ENCODE results near the gene RPL10. TPM values are rescaled to one million over a fixed set of nuclear protein-coding genes. Genes with fewer than 3 reads are reported as not detected.

Gene RPL10
- total RNA-seq, 2 experiments from 2014 or later, result 1,884 to 2,727 TPM

DNA sequence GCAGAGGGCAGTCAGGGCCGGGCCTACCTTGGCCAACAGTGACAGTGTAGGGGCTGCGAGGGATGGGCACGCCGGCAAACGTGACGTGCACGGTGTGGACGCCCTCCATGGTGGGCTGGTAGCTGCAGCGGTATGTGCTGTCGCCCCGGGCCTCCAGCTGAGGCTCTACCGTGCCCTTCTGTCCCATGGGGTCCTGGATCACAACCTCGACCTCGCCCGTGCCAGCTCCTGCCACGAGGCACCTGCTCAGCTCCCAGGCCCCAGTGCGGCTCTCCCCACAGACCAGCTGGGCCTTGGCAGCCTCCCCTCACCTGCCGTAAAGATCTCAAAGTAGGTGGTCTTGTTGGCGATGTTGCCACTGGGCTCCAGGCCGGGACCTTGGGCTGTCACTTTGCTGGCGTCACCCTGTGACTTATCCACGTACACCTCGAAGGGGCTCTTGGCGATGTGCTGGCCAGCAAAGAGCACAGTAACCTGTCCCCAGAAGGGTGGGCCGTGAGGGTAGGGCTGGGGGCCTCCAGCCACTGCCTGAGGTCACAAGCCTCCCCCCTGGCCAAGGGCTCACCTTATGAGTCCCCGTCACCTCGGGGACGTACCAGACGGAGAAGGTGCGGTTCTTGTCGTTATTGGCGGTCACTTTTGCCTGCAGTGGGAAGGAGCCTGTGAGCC, 32.0 kb upstream of the RPL10 start:
- Mint-ChIP-seq H3K27me3 (no peaks in the 10 kb centered on the region), H3K4me1 (peaks cover 19% of the 10 kb centered on the region), H3K9me3 (no peaks in the 10 kb centered on the region), H3K27ac (no peak overlapping the region), H3K36me3 (ENCODE audit: low read depth) (peaks cover 37% of the 10 kb centered on the region), H3K4me3 (no peak overlapping the region)
- ChIA-PET POLR2A (no interaction called here), CTCF (interaction anchor here (0.9 to 1.3 kb wide), 2 partner anchors 9 to 11 kb away, joined by 3 read pairs; no protein-coding TSS in a partner anchor)
- DNase-seq, result no peak

DNA sequence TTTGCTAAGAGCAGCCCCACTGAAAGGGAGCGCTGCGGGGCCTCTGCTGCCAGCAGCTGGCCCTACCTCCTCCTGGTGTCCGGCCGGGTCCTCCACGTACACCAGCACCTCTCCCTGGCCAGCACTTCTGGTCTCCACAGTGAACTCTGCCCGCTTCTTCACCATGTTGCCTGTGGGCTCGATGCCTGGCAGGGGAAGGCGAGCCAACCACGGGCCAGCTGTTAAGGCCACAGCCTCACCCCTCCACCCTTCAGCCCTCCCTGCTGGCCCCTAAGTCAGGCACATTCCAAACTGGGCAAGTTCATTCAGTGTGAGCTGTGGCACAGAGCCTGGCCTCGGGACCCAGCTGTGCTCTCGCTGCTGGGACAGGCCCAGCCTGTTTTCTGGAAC, 31.5 kb upstream of the RPL10 start:
- Mint-ChIP-seq H3K27me3 (no peaks in the 10 kb centered on the region), H3K4me1 (peaks cover 19% of the 10 kb centered on the region), H3K4me3 (no peak overlapping the region), H3K27ac (peak overlapping the region; percentile 31), H3K9me3 (no peaks in the 10 kb centered on the region), H3K36me3 (ENCODE audit: low read depth) (peaks cover 37% of the 10 kb centered on the region)
- ChIA-PET POLR2A (no interaction called here), CTCF (no interaction called here)
- no peak for DNase-seq

DNA sequence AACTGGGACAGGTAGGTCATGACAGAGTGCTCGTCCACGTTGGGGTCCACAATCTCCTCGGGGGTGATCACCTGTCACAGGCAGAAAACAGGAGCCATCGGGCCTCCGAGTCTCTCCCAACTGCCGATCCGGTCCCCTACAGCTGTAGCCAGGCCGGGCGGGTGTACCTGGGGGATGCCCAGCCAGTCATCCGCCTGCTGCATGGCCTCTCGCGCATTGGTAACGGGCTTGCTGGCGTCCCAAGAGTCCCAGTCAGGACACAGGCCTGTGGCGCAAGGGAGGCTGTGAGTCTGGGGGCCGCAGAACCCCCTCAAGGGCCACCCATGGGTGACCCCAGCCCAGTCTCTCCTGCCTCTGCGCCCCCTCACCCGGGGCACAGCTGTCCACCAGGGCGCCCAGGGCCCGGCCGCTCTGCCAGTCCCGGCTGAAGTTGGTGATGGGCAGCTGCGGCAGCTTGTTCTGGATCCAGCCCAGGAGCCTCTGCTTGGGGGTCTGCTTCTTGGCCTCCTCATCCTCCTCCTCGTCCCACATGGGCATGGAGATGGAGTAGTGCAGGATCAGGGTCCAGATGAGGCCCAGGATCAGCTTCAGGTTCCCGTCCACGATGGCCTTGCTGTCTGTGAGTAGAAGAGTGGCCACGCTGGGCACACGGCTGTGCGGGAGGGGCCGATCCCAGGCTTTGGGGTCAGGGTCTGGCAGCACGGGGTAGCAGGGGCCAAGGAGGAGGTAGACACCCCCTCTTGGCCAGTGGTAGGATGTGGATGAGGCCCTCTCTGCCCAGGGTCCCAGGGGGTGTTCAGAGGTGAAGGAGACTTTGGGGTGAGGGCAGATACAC, 30.5 kb upstream of the RPL10 start:
- Mint-ChIP-seq H3K36me3 (ENCODE audit: low read depth) (peaks cover 36% of the 10 kb centered on the region), H3K27ac (peak overlapping the region; percentile 83), H3K4me3 (peak overlapping the region; percentile 94), H3K9me3 (no peaks in the 10 kb centered on the region), H3K4me1 (peaks cover 21% of the 10 kb centered on the region), H3K27me3 (no peaks in the 10 kb centered on the region)
- ChIA-PET POLR2A (no interaction called here), CTCF (no interaction called here)
- no peak for DNase-seq

DNA sequence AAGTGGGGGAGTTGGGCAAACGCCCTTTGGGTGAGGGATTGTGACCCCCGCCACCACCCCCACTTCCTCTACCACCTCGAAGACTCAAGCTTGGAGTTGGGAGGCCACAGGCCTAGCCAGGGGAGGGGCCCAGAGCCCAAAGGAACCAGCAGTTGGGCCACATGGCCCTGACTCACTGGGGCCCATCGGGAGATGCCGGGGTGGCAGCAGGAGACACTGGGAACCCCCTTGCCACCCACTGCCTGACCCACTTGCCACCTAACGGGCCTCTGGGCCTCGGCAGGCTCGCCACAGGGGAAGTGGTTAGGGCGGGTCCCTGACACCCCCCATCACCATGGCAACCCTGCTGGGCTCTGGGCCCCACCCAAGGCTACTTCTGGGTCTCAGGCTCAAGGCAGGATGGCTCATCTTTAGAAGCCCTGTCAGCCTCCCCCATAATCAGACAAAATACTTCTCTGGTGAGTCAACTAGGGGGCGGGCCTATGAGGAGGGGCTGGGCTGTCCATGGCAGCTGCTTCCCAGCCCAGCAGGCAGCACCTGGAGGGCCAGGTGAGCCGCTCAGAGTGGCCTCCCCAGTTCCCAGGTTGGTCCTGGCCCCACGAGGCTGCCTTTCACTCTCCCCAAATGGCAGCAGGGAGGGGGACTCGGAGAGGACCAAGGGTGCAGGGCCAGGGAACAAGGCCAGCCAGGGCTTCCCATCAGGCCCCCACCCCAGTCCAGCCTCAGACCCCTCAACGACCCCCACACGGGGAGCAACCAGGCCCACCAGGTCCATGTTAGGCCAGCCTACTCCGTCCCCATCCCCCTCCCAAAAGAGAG, 29.3 kb upstream of the RPL10 start:
- Mint-ChIP-seq H3K27ac (peak overlapping the region; percentile 83), H3K4me3 (peak overlapping the region; percentile 94), H3K9me3 (no peaks in the 10 kb centered on the region), H3K4me1 (peaks cover 26% of the 10 kb centered on the region), H3K27me3 (no peaks in the 10 kb centered on the region), H3K36me3 (ENCODE audit: low read depth) (peaks cover 32% of the 10 kb centered on the region)
- CTCF ChIA-PET, result interaction anchor here (1.0 to 1.2 kb wide), 2 partner anchors 30 to 315 kb away, joined by 3 read pairs; no protein-coding TSS in a partner anchor
- peak; percentile 89 for DNase-seq
- POLR2A ChIA-PET, result no interaction called here

DNA sequence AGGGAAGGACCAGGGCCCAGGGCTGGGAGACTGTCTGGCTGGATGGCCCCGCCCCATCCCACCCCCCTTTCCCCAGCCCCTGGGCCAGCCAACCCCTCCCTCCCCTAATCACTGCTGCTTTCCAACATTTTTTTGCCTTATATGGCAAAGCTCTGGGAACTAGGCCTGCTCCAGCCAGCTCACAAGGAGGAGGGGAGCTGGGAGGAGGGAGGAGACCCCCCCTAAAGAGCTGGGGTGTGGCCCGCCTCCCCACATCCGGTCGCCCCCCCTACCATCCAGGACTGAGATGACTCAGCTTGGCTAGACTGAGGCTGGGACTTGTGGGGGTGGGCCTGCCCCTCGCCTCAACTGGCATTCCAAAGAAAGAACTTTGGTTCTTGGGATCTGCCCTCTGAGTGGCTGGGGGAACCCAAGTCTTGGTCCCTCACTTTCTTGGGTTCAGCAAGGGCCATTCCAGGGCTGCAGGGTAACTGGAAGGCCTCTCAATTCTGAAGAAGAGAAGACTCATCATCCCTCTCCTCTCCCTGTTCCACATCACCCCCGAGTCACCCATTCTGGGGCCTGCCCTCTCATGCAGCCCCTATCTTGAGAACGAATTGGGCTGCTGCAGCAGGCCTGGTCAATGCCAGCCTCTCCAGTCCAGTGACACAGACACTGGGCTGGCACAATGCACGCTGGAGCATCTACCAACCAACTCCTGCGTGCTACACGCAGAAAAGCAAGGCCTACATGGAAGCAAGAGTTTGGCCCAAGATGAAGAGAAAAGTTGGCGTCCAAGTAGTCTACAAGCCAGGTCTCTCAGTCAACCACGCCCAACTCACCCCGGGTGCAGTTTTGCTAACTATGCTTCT, 28.5 kb upstream of the RPL10 start:
- Mint-ChIP-seq H3K4me1 (peaks cover 25% of the 10 kb centered on the region), H3K27ac (peak overlapping the region; percentile 91), H3K4me3 (peak overlapping the region; percentile 94), H3K27me3 (no peaks in the 10 kb centered on the region), H3K9me3 (no peaks in the 10 kb centered on the region), H3K36me3 (ENCODE audit: low read depth) (peaks cover 31% of the 10 kb centered on the region)
- peak; percentile 71 for DNase-seq
- POLR2A ChIA-PET, result no interaction called here
- CTCF ChIA-PET, result interaction anchor here (1.0 to 1.2 kb wide), 2 partner anchors 29 to 316 kb away, joined by 3 read pairs; no protein-coding TSS in a partner anchor

DNA sequence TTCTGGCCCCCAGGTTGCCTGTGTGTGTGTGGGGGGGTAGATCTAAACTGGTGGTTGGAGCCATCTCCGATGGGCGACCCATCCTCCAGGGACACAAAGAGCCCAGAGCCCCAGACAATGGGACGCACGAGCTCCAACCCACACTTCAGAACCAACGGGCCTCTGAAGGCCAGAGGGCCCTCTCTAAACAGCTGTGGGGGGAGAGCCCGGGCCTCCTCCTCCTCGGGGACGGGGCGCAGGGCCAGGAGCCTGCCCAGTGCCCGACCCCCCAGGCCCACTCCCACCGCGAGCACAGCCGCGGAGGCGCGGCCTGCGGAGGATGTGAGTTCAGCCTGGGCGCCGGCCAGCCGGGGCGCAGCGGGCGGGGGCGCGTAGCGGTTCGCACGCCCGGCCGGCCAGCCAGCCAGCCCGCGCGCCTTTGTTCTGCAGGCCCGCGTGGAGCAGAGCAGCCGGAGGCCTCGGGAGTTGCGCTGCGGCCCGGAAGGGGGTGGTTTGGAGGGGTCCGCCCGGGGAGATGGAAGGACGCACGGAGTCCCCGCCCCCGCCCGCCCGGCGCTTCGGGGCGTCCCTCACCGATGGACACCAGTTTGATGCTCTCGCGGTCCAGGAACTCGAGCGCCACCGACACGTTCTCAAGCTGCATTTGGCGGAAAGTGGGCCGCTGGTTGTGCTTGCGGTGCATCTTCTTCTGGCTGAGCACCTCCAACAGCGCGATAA, 27.7 kb upstream of the RPL10 start:
- POLR2A ChIA-PET, result no interaction called here
- H3K27ac Mint-ChIP-seq, result peak overlapping the region; percentile 91
- peak overlapping the region; percentile 94 for H3K4me3 Mint-ChIP-seq
- H3K36me3 Mint-ChIP-seq (ENCODE audit: low read depth), result peaks cover 29% of the 10 kb centered on the region
- H3K27me3 Mint-ChIP-seq, result no peaks in the 10 kb centered on the region
- H3K4me1 Mint-ChIP-seq, result peaks cover 26% of the 10 kb centered on the region
- CTCF ChIA-PET, result no interaction called here
- DNase-seq, result no peak
- H3K9me3 Mint-ChIP-seq, result no peaks in the 10 kb centered on the region

DNA sequence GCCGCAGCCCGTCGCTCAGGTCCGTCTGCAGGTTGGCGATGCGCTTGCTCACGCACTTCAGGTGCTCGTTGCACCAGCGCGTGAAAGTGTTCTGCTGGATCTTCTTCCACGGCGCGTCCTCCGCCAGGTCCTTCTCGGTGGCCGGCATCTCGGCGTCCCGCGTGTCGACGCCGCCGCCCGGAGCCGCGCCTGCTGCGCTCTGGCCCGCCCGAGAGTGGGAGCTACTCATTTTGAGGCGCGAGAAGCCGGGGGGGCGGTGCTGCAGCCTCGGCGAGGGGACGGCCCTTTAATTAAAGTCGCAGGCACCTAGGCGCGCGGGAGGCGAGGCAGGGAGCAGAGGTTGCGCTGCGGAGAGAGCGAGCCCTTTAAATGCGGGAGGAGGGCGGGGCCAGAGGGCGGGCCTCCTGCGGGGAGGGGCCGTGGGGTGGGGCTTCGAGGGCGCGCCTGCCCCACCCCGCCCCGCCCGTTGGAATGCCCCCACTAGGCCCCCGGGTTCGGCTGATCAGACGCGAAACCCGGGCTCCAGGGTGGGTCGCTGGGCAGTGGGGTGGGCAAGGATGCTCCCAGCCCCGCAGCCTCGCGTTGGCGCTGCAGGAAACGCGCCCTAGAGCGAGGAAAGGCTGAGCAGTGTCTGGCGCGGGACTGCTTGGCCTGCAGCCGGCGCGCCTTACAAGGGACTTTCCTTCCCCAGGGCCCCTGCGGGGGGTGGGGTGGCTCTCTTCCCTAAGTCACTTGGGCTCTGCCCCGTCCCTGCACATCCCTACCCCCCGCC, 27.0 kb upstream of the RPL10 start:
- Mint-ChIP-seq H3K36me3 (ENCODE audit: low read depth) (peaks cover 27% of the 10 kb centered on the region), H3K27ac (peak overlapping the region; percentile 82), H3K4me3 (peak overlapping the region; percentile 76), H3K4me1 (peaks cover 24% of the 10 kb centered on the region), H3K27me3 (no peaks in the 10 kb centered on the region), H3K9me3 (no peaks in the 10 kb centered on the region)
- peak; percentile 94 for DNase-seq
- CTCF ChIA-PET, result interaction anchor here (0.7 kb wide), 1 partner anchor 616 kb away, joined by 3 read pairs; no protein-coding TSS in a partner anchor
- POLR2A ChIA-PET, result interaction anchor here (0.7 kb wide), 2 partner anchors 12 to 369 kb away, joined by 5 to 7 read pairs; no protein-coding TSS in a partner anchor

DNA sequence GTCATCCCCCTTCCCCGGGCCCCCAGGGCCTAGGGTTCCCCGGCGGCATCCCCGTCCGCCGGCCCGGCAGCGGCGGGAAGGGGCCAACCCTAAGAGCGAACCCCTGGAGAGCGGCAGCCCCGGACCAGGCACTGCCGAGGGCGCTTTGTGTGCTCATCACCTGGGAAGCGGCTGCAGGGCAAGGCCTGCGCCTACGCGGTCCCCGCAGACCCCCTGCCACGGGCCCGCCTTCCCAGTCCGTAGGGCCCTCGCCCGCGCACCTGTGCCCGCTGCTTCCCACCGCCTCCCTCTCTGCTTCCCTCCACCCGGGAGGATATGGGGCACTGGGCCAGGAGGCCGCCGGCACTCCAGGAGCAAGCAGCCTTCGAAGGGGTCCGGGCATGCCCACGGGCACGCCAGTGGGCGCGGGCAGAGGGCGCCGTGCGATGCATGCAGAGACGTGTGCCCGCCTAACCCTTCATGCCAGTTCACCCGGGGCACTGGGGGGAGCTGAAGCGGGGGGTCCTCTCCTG, 26.3 kb upstream of the RPL10 start:
- no peaks in the 10 kb centered on the region for H3K9me3 Mint-ChIP-seq
- peak overlapping the region; percentile 87 for H3K27ac Mint-ChIP-seq
- peaks cover 26% of the 10 kb centered on the region for H3K4me1 Mint-ChIP-seq
- POLR2A ChIA-PET, result no interaction called here
- peak overlapping the region; percentile 76 for H3K4me3 Mint-ChIP-seq
- H3K27me3 Mint-ChIP-seq, result no peaks in the 10 kb centered on the region
- peaks cover 24% of the 10 kb centered on the region for H3K36me3 Mint-ChIP-seq (ENCODE audit: low read depth)
- DNase-seq, result no peak
- CTCF ChIA-PET, result no interaction called here

DNA sequence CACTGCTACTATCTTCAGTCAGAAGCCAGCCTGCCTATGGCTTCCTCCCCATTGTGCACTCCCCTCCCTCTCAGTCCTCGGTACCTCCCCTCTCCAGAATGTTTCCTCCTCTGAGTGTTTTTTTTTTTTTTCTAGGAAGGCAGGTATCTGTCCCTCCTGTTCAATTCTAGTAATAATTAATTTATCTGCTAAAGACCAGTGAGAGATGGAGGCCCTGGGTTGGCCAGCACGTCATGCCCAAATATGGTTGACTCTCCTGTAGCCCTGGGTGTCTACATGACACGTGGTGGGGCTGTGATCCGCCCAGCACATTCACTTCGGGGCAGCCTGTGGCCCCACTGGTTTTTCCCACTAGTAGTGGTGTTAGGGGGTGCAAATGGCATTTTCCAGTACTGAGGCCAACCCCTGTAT, 25.6 kb upstream of the RPL10 start:
- peak; percentile 45 for DNase-seq
- H3K27me3 Mint-ChIP-seq, result no peaks in the 10 kb centered on the region
- H3K4me1 Mint-ChIP-seq, result peaks cover 30% of the 10 kb centered on the region
- peaks cover 20% of the 10 kb centered on the region for H3K36me3 Mint-ChIP-seq (ENCODE audit: low read depth)
- no peaks in the 10 kb centered on the region for H3K9me3 Mint-ChIP-seq
- H3K27ac Mint-ChIP-seq, result peak overlapping the region; percentile 87
- H3K4me3 Mint-ChIP-seq, result peak overlapping the region; percentile 76
- POLR2A ChIA-PET, result no interaction called here
- CTCF ChIA-PET, result interaction anchor here (0.7 to 2.0 kb wide), 10 partner anchors 9 to 359 kb away, joined by 3 to 15 read pairs (median 4); partner anchors contain the start of gene RPL10

DNA sequence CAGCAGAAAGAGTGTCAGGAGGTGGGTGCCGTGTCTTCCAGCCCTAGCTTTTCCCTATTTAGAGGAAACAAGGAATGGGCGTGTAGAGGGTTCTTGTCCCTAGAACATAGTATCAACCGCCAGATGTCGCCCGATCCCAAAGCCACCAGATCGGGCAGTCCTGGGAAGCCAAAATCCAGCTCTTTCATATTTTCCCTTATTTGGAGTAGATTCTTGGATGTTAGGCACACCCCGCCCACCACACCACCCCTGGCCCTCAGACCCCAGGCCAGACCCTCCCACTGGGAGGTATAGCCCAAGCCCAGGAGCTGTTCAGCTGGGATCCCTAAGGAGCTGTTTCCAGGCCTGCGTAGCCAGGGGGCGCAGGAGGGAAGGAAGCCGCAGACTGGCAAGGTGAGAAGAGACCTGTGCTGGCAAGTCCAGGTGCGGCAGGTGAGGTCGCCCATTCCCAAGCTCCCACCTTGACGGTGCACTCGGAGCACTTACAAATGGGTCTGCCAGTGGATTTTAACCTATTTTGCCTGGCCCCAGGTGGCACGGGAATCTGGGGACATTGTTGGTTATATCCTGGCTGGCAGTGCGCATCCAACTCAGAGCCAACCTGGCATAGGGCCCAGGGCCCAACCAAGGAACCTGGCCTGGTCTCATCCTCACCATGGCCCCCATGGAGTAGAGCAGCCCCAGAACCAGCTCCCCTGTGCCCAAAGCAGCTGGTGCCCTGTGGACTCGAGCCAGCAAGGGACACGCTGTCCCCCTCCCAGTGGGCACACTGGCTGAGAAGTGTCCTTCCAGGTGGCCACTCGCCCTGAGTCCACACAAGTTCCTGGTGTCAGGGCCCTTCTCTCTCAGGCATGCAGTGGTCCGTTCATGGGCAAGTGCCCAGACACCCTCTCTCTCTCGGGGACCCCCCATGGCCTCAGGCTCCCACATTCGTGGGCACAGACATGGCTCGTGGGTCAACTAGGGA, 24.6 kb upstream of the RPL10 start:
- H3K4me3 Mint-ChIP-seq, result peak overlapping the region; percentile 76
- peak overlapping the region; percentile 73 for H3K27ac Mint-ChIP-seq
- H3K9me3 Mint-ChIP-seq, result no peaks in the 10 kb centered on the region
- DNase-seq, result peak; percentile 37
- no peaks in the 10 kb centered on the region for H3K27me3 Mint-ChIP-seq
- H3K4me1 Mint-ChIP-seq, result peaks cover 26% of the 10 kb centered on the region
- H3K36me3 Mint-ChIP-seq (ENCODE audit: low read depth), result peaks cover 12% of the 10 kb centered on the region
- ChIA-PET CTCF (interaction anchor here (0.7 to 2.0 kb wide), 13 partner anchors 8 to 360 kb away, joined by 3 to 15 read pairs (median 4); partner anchors contain the start of gene RPL10), POLR2A (no interaction called here)
